H1 (cell line): Measurements from ENCODE around the gene SLFN14. TPM values are rescaled to one million over a fixed set of nuclear protein-coding genes. Genes with fewer than 3 reads are reported as not detected.
A peak's percentile ranks its signal among the peaks of the same experiment; 100 is the strongest.

Experiments
- CTCF ChIA-PET: fragments of 300-600 bp; sonication (Branson Sonifier 250); formaldehyde crosslinking; loops from one replicate; lab custom pipeline; 2021; ENCODE audit not compliant: partially characterized antibody; lab: Charles Lee
- POLR2A ChIA-PET: fragments of 300-600 bp; sonication (Branson Sonifier 250); formaldehyde crosslinking; loops from one replicate; lab custom pipeline; 2021; ENCODE audit warnings: inconsistent platforms; ENCODE audit not compliant: partially characterized antibody; lab: Charles Lee
- DNase-seq, 2 experiments: peaks; one replicate each; pipeline versions ENCODE4 v3.0.0 to v3.0.0-alpha.2; 2010 to 2022; ENCODE audit warnings: low spot score in 2 of 2, low read depth in 1 of 2, mixed read lengths in 1 of 2
- FAIRE-seq: peaks from 2 replicates; lab custom pipeline; 2011; peaks lifted over from hg19 to GRCh38; lab: Jason Lieb, UNC
- H2AFZ ChIP-seq: 2 replicates; pipeline ENCODE4 v1.8.1; 2012; ENCODE audit warnings: low read length, inconsistent platforms
- H2AK5ac ChIP-seq: 2 replicates; pipeline ENCODE4 v1.6.1; 2013; ENCODE audit warnings: low read depth, low read length
- H2BK120ac ChIP-seq: replicated peaks from 2 replicates; pipeline ENCODE3; 2013; ENCODE audit warnings: low read depth, low read length, inconsistent platforms
- H2BK12ac ChIP-seq: 2 replicates; pipeline ENCODE4 v1.6.1; 2013; ENCODE audit warnings: low read depth, low read length
- H2BK15ac ChIP-seq: 2 replicates; pipeline ENCODE4 v1.6.1; 2013; ENCODE audit warnings: low read length
- H2BK20ac ChIP-seq: 2 replicates; pipeline ENCODE4 v1.6.1; 2013; ENCODE audit warnings: low read length
- H2BK5ac ChIP-seq: 2 replicates; pipeline ENCODE4 v1.6.1; 2013; ENCODE audit warnings: low read depth, low read length
- H3K14ac ChIP-seq: 2 replicates; pipeline ENCODE4 v1.6.1; 2013; ENCODE audit warnings: inconsistent platforms; ENCODE audit not compliant: insufficient read length
- H3K18ac ChIP-seq: 2 replicates; pipeline ENCODE4 v1.6.1; 2013; ENCODE audit warnings: low read length; ENCODE audit errors: extremely low read depth
- H3K23ac ChIP-seq: 2 replicates; pipeline ENCODE4 v1.6.1; 2013; ENCODE audit warnings: inconsistent platforms; ENCODE audit not compliant: insufficient read length
- H3K23me2 ChIP-seq: 2 replicates; pipeline ENCODE4 v1.6.1; 2013; ENCODE audit warnings: low read depth, low read length
- H3K27ac ChIP-seq: 2 replicates; pipeline ENCODE4 v1.6.1; 2011; ENCODE audit warnings: low read depth, low read length, inconsistent platforms
- H3K27me3 ChIP-seq, 4 experiments: replicated peaks in 1 of 4; 1 replicate in 1 of 4; 2 replicates in 3 of 4; pipeline versions ENCODE4 v1.6.1 to v1.8.1; 2011 to 2013; ENCODE audit warnings: low read length in 3 of 4, mild to moderate bottlenecking in 3 of 4, inconsistent platforms in 2 of 4, mixed read lengths in 2 of 4, moderate library complexity in 1 of 4; ENCODE audit not compliant: control insufficient read depth in 3 of 4, insufficient read depth in 3 of 4; ENCODE audit errors: extremely low read depth in 1 of 4
- H3K36me3 ChIP-seq, 4 experiments: 2 replicates each; pipeline versions ENCODE4 v1.6.1 to v1.8.1; 2011 to 2013; ENCODE audit warnings: mild to moderate bottlenecking in 4 of 4, low read length in 3 of 4, moderate library complexity in 2 of 4, control low read depth in 1 of 4, inconsistent platforms in 1 of 4; ENCODE audit not compliant: insufficient read depth in 4 of 4, control insufficient read depth in 2 of 4
- H3K4ac ChIP-seq: replicated peaks from 2 replicates; pipeline ENCODE3; 2013; ENCODE audit warnings: low read length, low read depth, mixed read lengths, inconsistent platforms; ENCODE audit not compliant: insufficient read length
- H3K4me1 ChIP-seq, 4 experiments: replicated peaks in 1 of 4; 1 replicate in 1 of 4; 2 replicates in 3 of 4; pipeline versions ENCODE4 v1.6.1 to v1.8.1; 2011 to 2013; ENCODE audit warnings: low read length in 3 of 4, inconsistent platforms in 2 of 4, mixed read lengths in 1 of 4; ENCODE audit not compliant: insufficient read depth in 4 of 4, control insufficient read depth in 3 of 4
- H3K4me2 ChIP-seq, 2 experiments: 2 replicates each; pipeline versions ENCODE4 v1.6.1 to v1.8.1; 2011 to 2013; ENCODE audit warnings: low read depth in 2 of 2, low read length in 2 of 2, control low read depth in 1 of 2, inconsistent platforms in 1 of 2, mild to moderate bottlenecking in 1 of 2; ENCODE audit not compliant: insufficient read depth in 1 of 2
- H3K4me3 ChIP-seq, 4 experiments: fragments of 200-600, 300-600 bp in 1 of 4; sonication (generic), shearing (Covaris generic), sonication (Bioruptor Twin) in 1 of 4; 2 replicates each; pipeline versions ENCODE4 v1.5.1 to v1.8.1; 2011 to 2016; ENCODE audit warnings: low read length in 4 of 4, low read depth in 3 of 4, control low read depth in 2 of 4, inconsistent platforms in 2 of 4, mild to moderate bottlenecking in 2 of 4, mixed read lengths in 1 of 4, moderate library complexity in 1 of 4; ENCODE audit not compliant: insufficient read depth in 2 of 4; ENCODE audit errors: extremely low read depth in 1 of 4
- H3K56ac ChIP-seq: replicated peaks from 2 replicates; pipeline ENCODE3; 2013; ENCODE audit warnings: low read depth, mild to moderate bottlenecking, mixed read lengths, low read length, inconsistent platforms; ENCODE audit not compliant: insufficient read length
- H3K79me1 ChIP-seq: 2 replicates; pipeline ENCODE4 v1.6.1; 2013; ENCODE audit warnings: low read depth, low read length, control low read depth
- H3K79me2 ChIP-seq, 2 experiments: 2 replicates each; pipeline versions ENCODE4 v1.6.1 to v1.8.1; 2012 to 2013; ENCODE audit warnings: low read length in 2 of 2, mild to moderate bottlenecking in 2 of 2, inconsistent platforms in 1 of 2; ENCODE audit not compliant: insufficient read depth in 2 of 2, control insufficient read depth in 1 of 2
- H3K9ac ChIP-seq, 4 experiments: replicated peaks in 1 of 4; 1 replicate in 1 of 4; 2 replicates in 3 of 4; pipeline versions ENCODE4 v1.6.1 to v1.8.1; 2011 to 2013; ENCODE audit warnings: low read depth in 3 of 4, low read length in 3 of 4, control low read depth in 2 of 4, mild to moderate bottlenecking in 2 of 4, moderate library complexity in 2 of 4, inconsistent platforms in 1 of 4; ENCODE audit errors: extremely low read depth in 1 of 4
- H3K9me3 ChIP-seq, 2 experiments: 2 replicates each; pipeline versions ENCODE4 v1.6.1 to v1.8.1; 2012 to 2013; ENCODE audit warnings: mild to moderate bottlenecking in 2 of 2, moderate library complexity in 2 of 2, control low read depth in 1 of 2, inconsistent platforms in 1 of 2, low read depth in 1 of 2, low read length in 1 of 2, mixed read lengths in 1 of 2; ENCODE audit not compliant: insufficient read depth in 2 of 2
- H4K20me1 ChIP-seq, 2 experiments: replicated peaks in 1 of 2; 2 replicates each; pipeline versions ENCODE3 to v1.8.1; 2011 to 2013; ENCODE audit warnings: inconsistent platforms in 2 of 2, low read length in 2 of 2, mild to moderate bottlenecking in 1 of 2; ENCODE audit not compliant: insufficient read depth in 2 of 2, control insufficient read depth in 1 of 2
- H4K5ac ChIP-seq: 2 replicates; pipeline ENCODE4 v1.6.1; 2013; ENCODE audit warnings: low read length, low read depth, mixed read lengths, inconsistent platforms; ENCODE audit not compliant: insufficient read length
- H4K8ac ChIP-seq: 2 replicates; pipeline ENCODE4 v1.8.0; 2013; ENCODE audit warnings: mild to moderate bottlenecking, moderate library complexity, low read length, inconsistent platforms; ENCODE audit not compliant: insufficient read depth; ENCODE audit errors: extremely low read depth
- H4K91ac ChIP-seq: replicated peaks from 2 replicates; pipeline ENCODE3; 2013; ENCODE audit warnings: low read length, mixed read lengths, inconsistent platforms; ENCODE audit not compliant: insufficient read length
- BACH1 ChIP-seq: IDR thresholded peaks from 2 replicates; pipeline ENCODE4 v1.6.1; 2012; ENCODE audit warnings: low read length, improper control_type of control experiment
- CBX8 ChIP-seq: fragments of 300-800, 300-1000 bp; sonication (generic); IDR thresholded peaks from 2 replicates; pipeline ENCODE4 v1.7.1; 2016; ENCODE audit warnings: low read depth, low read length, borderline replicate concordance
- CEBPB ChIP-seq: IDR thresholded peaks from 2 replicates; pipeline ENCODE4 v1.6.1; 2012; ENCODE audit warnings: low read depth, low read length
- EP300 ChIP-seq, 2 experiments: IDR thresholded peaks; 1 replicate in 1 of 2; 2 replicates in 1 of 2; pipeline ENCODE4 v1.6.1; 2011 to 2012; ENCODE audit warnings: low read depth in 2 of 2, low read length in 2 of 2, mild to moderate bottlenecking in 2 of 2, borderline replicate concordance in 1 of 2, inconsistent platforms in 1 of 2, moderate library complexity in 1 of 2
- JUND ChIP-seq: IDR thresholded peaks from 2 replicates; pipeline ENCODE4 v1.6.1; 2011; ENCODE audit warnings: mild to moderate bottlenecking, improper control_type of control experiment, low read length
- KDM4A ChIP-seq: IDR thresholded peaks from one replicate; pipeline ENCODE4 v1.7.1; 2012; ENCODE audit warnings: low read depth, mild to moderate bottlenecking, moderate library complexity, low read length, inconsistent platforms; ENCODE audit not compliant: severe bottlenecking
- MAFK ChIP-seq: IDR thresholded peaks from 2 replicates; pipeline ENCODE4 v1.6.1; 2012; ENCODE audit warnings: low read depth, mild to moderate bottlenecking, improper control_type of control experiment, low read length
- TAF1 ChIP-seq: IDR thresholded peaks from 2 replicates; pipeline ENCODE4 v1.6.1; 2011; ENCODE audit warnings: mild to moderate bottlenecking, low read depth, low read length
- TAF7 ChIP-seq: optimal IDR thresholded peaks from 2 replicates; pipeline ENCODE3; 2011; ENCODE audit warnings: low read depth, mild to moderate bottlenecking, inconsistent platforms, low read length, moderate library complexity, borderline replicate concordance
- TCF12 ChIP-seq: IDR thresholded peaks from 2 replicates; pipeline ENCODE4 v1.6.1; 2011; ENCODE audit warnings: low read depth, mild to moderate bottlenecking, low read length
- USF2 ChIP-seq: IDR thresholded peaks from 2 replicates; pipeline ENCODE4 v1.6.1; 2011; ENCODE audit warnings: low read length, improper control_type of control experiment
- WGBS, 2 experiments: shearing (Covaris generic) in 1 of 2; methylation state at CpG; one replicate each; pipeline versions ENCODE4 v1.1.6 to v1.1.7; 2013 to 2015; ENCODE audit warnings: low lambda C conversion rate in 2 of 2, mixed read lengths in 2 of 2, inconsistent platforms in 1 of 2, low coverage in 1 of 2, missing lambda C conversion rate in 1 of 2; ENCODE audit not compliant: insufficient replicate concordance in 2 of 2, insufficient coverage in 1 of 2, insufficient read length in 1 of 2; ENCODE audit errors: extremely low coverage in 1 of 2, missing lambda C conversion rate in 1 of 2; 5-methylcytosine and 5-hydroxymethylcytosine counted together
- polyA plus RNA-seq, 7 experiments: library from polyadenylated mRNA; depleted of rRNA in 3 of 7; stranded (reverse) in 5 of 7; unstranded in 2 of 7; fragments of >200 nt in 5 of 7; fragments of 200-250 nt in 2 of 7; gene quantifications; 1 replicate in 5 of 7; 2 replicates in 1 of 7; 4 replicates in 1 of 7; pipeline versions ENCODE4 v1.2.1 to v1.2.3, GENCODE V29; 2011 to 2013; ENCODE audit warnings: missing spikeins in 2 of 7, mixed read lengths in 2 of 7
- total RNA-seq: library from RNA; stranded (reverse); fragmentation: NEBNext Ultra II Directional; extraction: Animal tissue kit (Norgen Biotek cat#: 25700); gene quantifications from 2 replicates; pipeline ENCODE4 v1.2.1, GENCODE V29; 2021

SLFN14 gene
- total and polyA plus RNA-seq, 2 of the 8 experiments (the other 6 are each of a cell fraction or from before 2014, with no cell fraction given) = 0.03 TPM; not detected in 1

GRCh38 chr17:35596530-35597233 lies 36.1 kb upstream of the SLFN14 start:
- Histone ChIP-seq H3K9ac (no peak overlapping the region), H3K56ac (no peak overlapping the region), H3K18ac (no peak overlapping the region), H3K36me3 (peaks cover 12 to 52% (median 30%) of the 10 kb centered on the region in 4 experiments), H3K4me2 (no peak overlapping the region), H3K9me3 (no peaks in the 10 kb centered on the region), H4K91ac (no peak overlapping the region), H3K79me1 (no peaks in the 10 kb centered on the region; the same call in 1 of the 2 replicates), H4K20me1 (peaks cover 2 to 4% of the 10 kb centered on the region in 2 experiments), H3K4me1 (no peaks in the 10 kb centered on the region), H3K79me2 (peaks cover 0 to 14% of the 10 kb centered on the region in 2 experiments; a peak in 2 of 4 replicates), H2AFZ (no peak overlapping the region), H2BK15ac (no peak overlapping the region), H3K27me3 (no peaks in the 10 kb centered on the region), H3K23ac (no peak overlapping the region), H2AK5ac (no peak overlapping the region), H4K8ac (peak overlapping the region; percentile 87; the same call in 1 of the 2 replicates), H2BK5ac (no peak overlapping the region), H3K4me3 (0 out of 8 replicates have a peak overlapping the region, but pooled peaks of 1 of the 4 experiments have one; percentile 0), H4K5ac (no peak overlapping the region), H3K14ac (no peak overlapping the region), H3K23me2 (no peaks in the 10 kb centered on the region), H2BK20ac (no peak overlapping the region), H2BK120ac (no peak overlapping the region), H2BK12ac (no peak overlapping the region), H3K27ac (no peak overlapping the region), H3K4ac (no peak overlapping the region)
- CTCF ChIA-PET = interaction anchor here (0.6 to 3.1 kb wide), 16 partner anchors 11 to 228 kb away, joined by 3 to 19 read pairs (median 3); no protein-coding TSS in a partner anchor
- POLR2A ChIA-PET = interaction anchor here (1.0 to 1.7 kb wide), 5 partner anchors 10 to 135 kb away, joined by 3 read pairs; partner anchors contain the start of genes AP2B1, PEX12 and RASL10B
- DNase-seq (peak; percentile 47 to 82), FAIRE-seq (no peak)
- 51% methylated on average over 48 of the region's 54 CpGs; no CpG with 5 or more reads in 1 of the 2 experiments for WGBS, 2 experiments
- no peak for TF ChIP-seq TCF12
- TF ChIP-seq MAFK = no peak
- no peak for TF ChIP-seq KDM4A
- no peak for TF ChIP-seq CEBPB
- TF ChIP-seq USF2 = peak; percentile 66
- TF ChIP-seq CBX8 = no peak
- TF ChIP-seq JUND = no peak
- TF ChIP-seq TAF7 = no peak
- no peak for TF ChIP-seq BACH1
- peak in 1 of 2 experiments; percentile 36; a peak in 1 of 3 replicates for TF ChIP-seq EP300 (IDR thresholded peaks at IDR 0.05; ENCODE audit: borderline replicate concordance in 1 of 2, low read depth in 2 of 2, low read length in 2 of 2)
- TF ChIP-seq TAF1 = no peak
